GM10847 (cell line): ENCODE data around the gene ADAMTS15.

Experiments used
- POLR2A ChIP-seq: IDR thresholded peaks from 2 replicates; pipeline ENCODE4 v1.6.1; 2011; ENCODE audit not compliant: insufficient read length; ENCODE audit errors: extremely low read depth

The ADAMTS15 gene, protein sequence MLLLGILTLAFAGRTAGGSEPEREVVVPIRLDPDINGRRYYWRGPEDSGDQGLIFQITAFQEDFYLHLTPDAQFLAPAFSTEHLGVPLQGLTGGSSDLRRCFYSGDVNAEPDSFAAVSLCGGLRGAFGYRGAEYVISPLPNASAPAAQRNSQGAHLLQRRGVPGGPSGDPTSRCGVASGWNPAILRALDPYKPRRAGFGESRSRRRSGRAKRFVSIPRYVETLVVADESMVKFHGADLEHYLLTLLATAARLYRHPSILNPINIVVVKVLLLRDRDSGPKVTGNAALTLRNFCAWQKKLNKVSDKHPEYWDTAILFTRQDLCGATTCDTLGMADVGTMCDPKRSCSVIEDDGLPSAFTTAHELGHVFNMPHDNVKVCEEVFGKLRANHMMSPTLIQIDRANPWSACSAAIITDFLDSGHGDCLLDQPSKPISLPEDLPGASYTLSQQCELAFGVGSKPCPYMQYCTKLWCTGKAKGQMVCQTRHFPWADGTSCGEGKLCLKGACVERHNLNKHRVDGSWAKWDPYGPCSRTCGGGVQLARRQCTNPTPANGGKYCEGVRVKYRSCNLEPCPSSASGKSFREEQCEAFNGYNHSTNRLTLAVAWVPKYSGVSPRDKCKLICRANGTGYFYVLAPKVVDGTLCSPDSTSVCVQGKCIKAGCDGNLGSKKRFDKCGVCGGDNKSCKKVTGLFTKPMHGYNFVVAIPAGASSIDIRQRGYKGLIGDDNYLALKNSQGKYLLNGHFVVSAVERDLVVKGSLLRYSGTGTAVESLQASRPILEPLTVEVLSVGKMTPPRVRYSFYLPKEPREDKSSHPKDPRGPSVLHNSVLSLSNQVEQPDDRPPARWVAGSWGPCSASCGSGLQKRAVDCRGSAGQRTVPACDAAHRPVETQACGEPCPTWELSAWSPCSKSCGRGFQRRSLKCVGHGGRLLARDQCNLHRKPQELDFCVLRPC

DNA sequence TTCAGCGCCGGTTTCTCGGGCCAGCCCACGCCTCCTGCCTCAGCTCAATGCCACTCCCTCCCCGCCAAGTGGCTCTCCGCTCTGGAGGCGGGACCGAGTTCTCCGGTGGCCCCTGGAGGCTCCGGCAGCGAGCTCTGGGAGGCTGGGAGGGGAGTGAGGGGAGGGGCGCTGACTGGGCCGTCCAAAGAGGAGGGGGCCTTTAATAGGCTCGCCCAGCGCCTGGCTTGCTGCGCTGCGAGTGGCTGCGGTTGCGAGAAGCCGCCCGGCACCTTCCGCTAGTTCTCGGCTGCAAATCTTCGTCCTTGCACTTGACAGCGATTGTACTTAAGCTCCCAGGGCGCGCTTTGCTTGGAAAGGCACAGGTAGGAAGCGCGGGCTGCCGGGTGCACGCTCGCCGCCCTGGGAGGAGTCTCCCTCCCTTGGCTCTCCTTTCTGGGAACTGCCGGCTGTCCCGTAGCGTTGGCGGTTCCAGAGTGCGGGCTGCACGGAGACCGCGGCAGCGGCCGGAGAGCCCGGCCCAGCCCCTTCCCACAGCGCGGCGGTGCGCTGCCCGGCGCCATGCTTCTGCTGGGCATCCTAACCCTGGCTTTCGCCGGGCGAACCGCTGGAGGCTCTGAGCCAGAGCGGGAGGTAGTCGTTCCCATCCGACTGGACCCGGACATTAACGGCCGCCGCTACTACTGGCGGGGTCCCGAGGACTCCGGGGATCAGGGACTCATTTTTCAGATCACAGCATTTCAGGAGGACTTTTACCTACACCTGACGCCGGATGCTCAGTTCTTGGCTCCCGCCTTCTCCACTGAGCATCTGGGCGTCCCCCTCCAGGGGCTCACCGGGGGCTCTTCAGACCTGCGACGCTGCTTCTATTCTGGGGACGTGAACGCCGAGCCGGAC is at the start of gene ADAMTS15:
Gene ADAMTS15, plus strand, starts transcription at position 230 of the 894 bp plus-strand sequence. Its CDS starts 329 bp downstream, at position 559.
- TF ChIP-seq POLR2A, result no peak

DNA sequence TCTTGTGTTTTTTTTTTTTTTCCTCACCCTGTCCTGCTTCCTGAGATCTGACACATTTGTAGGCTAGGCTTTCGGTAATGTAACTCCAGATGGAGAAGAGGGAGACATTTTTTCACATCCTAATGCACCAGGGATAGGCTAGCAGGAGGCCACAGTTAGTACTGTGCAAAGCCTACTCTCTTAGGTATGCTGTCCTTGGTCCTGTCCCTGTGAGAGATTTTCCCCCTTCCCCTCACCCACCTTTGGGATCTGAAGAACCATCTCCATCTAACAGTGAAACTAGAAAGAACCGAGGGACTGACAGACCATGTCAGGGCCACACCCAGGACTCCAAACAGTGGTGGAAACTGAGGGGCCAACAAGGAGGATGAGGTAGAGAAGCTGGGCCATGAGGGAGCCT is 49.2 kb upstream of the ADAMTS15 start:
- no peak for TF ChIP-seq POLR2A

DNA sequence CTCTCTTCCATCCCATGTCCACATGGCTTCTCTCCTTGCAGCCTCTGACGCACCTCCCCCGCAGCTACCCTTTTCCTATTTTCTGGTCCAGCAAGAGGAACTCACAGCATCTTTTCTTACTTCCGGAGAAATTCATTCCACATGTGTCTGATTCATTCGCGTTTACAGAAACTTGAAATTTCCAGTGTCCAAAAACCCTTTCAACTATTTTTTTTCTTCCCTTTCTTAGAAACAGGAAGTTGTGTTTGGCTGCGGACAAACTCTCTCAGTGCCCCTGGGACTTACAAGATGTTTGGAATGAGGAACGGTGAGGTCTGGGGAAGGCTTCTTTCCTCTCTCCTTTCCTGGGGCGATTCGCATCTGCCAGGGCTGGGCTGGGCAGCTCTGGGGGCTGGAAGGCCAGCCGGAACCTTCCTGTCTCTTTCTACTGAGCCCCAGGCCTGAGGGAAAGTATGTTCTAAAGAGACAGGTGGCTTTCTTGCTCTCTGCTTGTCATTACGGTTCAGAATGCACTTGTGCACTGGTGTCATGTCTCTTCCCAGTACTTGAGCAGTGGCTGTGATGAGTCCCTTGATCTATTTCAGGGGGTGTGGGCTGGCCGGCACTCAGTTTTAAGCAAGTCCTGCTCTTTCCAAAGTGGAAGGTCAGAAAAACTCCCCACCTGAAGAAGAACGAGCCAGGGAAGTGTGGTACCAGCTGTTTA is 47.5 kb upstream of the ADAMTS15 start:
- TF ChIP-seq POLR2A, result no peak

DNA sequence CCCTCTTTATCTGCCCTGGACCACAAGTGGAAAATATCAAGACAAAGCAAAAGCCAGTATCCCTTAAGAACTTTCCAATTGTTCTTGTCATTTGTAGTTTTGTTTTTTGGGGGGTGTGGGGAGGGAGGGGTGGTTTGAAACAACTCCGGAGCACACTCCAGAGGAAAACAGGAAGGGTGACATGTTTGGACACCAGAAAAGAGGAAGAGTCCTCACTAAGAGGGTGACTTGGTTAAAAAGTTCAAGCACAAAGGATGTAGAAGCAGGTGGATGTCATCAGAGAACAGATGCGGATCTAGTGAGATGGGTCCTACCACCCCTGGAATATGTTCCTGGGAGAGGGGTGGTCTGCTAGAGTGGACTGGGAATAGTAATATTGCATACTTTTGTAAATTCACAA is 45.9 kb upstream of the ADAMTS15 start:
- TF ChIP-seq POLR2A, result no peak

DNA sequence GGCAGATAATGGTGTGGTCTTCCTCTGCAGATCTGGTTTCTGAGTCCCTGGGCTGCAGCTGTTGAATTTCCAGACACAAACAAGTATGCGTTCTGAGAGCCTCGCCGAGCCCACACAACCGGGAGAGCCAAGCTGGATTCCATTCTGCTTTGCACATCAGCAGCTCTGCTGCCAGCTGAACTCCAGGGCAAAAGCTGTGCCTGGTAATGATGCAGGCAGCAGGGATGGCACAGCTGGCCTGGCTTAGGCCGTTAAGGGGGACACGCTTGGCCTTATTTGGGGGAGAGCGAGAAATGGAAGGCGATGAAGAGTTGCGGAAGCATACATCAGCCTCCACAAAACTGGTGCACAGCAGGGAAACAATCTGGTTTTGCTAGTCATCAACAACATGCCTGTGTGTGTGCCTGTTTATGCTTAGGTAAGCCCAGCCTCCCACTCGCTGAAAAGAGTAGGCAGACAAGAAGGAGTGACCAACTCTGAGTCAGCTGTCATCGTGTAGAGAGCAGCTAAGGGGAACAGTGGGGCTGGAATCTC is 45.1 kb upstream of the ADAMTS15 start:
- TF ChIP-seq POLR2A, result no peak

DNA sequence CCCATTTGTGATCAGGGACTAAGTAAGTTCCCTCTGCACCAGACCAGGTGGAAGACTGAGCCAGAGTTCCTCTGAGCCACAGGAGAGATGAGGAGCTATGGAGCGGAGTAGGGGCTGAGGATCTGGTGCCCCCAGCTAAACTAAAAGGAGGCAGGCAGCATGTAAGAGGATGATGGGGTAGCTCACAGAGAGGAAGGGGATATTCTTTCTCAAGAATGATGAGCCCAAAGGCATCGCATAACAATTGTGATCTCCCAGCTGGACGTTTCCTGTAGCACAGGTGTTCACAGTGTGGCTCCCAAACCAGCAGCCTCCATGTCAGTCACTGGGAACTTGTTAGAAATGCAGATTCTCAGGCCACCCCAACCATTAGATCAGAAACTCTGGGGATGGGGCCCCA is 44.5 kb upstream of the ADAMTS15 start:
- TF ChIP-seq POLR2A, result no peak

DNA sequence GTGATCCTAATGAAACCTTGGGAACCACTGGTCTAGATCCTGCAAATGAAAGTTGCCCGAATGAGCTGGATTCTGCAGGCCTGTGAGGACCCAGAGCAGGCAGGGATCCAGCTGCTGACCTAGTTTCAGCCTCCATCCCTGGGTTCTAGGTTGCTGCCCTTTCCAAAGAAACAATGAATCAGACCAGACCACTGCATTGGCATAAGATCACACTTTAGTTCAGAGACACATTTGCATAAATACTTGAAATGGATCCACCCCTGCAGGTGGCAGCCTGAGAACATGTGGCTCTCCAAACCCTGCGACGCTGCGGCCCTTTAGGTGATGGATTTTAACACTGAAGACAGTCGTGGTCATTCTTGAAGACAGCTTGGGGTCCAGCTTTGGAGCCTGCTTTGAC is 43.7 kb upstream of the ADAMTS15 start:
- TF ChIP-seq POLR2A, result no peak

DNA sequence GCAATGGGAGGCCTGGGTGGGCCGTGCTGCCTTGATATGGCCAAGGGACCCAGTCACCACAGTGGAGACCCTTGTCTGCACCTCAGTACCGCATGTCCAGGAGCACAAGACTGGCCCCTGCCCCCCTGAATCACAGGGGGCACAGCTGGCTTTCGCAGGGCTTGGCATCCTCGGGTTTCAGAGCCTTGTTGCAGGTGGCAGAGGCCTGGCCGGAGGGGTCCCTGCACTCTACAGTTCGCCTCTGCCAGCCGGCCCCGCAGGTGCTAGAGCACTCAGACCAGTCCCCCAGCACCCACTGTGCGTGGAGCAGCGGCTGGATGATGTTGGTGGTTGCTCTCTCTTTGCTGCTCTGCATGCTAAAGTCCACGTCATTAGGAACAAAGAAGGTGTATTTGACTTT is 43.0 kb upstream of the ADAMTS15 start:
- TF ChIP-seq POLR2A, result no peak

DNA sequence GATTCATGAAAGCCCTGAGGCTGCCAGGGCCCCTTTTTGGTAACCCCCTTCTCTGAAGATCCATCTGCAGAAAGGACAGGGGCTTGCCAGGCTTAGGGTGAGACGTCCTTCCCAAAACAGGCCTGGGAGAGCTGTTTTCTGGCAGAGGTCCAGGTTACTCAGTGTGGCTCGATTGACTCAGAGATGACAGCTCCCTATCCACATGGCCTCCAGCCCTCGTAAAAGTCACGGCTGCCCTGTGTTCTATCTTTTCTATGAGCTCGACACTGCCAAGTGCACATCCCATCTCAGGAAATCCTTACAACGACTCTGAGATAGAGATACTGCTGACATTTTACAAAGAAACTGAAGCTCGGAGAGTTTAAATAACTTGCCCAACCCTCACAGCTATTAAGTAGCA is 40.5 kb upstream of the ADAMTS15 start:
- no peak for TF ChIP-seq POLR2A

DNA sequence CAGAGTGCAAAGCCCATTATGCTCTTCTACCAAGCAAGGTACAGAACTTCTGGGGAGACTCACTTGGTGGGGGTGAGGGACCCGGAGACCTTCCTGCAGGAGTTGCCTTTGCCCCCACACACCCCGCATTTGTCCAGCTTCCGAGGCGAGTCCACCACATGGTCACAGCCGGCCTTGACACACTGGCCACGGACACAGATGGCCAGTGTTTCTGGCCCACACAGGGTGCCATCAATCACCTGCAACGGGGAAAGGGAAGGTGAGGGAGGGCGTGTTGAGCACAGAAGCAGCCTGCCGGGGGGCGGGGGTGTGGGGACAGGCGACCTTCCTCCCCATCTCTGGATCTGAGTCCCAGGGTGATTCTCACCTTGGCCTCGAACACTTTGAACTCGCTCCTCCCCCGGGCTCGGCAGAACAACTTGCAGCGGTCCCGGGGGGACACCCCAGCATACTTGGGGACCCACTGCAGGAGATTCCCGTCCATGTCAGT is 40.0 kb upstream of the ADAMTS15 start:
- TF ChIP-seq POLR2A, result no peak

DNA sequence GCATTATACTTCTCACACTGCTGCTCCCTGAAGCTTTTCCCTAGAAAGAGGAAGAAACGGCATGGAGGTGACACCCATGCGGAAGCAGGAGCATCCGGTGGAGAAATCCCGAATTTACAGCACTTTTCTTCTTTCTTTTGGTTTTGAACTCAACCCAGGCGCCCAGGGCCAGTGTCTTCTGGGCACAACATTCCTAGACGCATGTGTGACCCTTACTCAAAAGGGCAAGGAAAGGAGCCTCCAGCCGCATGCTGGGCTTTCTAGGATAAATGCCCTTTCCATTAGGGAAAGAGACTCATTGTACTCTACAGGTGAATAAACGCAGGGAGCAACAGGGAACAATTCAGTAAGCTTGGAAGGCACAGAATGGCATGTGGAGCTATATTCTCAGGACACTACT is 39.5 kb upstream of the ADAMTS15 start:
- no peak for TF ChIP-seq POLR2A

DNA sequence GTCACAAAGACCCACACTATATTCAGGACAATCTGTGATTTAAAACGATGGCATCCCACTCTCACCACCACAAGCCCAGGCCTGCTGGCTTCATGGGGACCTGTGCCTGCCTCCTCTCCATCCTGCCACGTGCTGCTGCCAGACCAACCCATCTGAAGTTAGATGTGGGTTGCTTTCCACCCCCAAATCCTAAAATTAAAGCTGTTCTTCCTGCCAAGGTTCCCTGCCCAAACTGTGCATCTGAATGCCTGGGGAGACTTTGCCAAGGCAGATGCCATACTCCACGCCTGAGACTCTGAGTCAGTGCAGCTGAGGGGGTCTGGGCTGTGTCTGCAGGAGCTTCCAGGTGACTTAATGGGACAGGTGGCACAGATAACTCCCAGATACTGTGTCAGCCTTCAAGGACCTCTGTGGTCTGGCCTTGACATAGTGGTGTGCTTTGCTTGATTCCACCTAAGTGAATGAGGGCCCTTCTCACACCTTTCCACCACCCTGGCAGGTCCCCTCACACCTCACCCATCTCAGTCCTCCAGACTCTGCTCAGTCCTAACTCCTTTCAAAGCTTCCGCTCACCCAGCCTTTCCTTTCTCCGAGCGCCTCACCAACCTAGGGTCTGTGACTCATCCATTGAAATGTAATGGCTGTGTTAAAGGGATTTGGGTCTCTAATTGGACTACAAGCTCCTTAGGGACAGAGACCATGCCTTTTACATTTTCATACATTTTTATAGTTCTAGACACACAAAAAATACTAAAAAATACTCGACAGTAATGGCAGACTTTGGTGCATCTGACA is 38.7 kb upstream of the ADAMTS15 start:
- no peak for TF ChIP-seq POLR2A

DNA sequence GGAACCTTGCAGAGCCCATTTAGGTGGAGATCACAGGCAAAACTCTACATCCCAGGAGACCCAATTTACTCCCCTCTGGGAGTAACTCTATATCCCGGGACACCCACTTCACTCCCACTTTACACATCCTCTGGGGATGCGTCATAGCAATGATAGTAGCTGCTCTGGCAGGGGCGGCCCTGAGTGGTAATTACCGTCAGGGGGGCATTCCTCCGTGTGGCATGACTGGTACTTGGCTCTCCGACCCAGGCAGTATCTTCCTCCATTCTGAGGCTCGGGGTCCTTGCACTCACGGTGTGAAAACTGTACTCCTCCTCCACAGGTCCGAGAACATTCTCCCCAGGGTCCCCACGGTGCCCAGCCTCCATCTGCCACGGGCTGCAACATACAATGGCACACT is 37.2 kb upstream of the ADAMTS15 start:
- TF ChIP-seq POLR2A, result no peak
